ENCODE measurements around the gene TTC22.

TTC22 gene

GRCh38 chr1:54786778-54787177, 14.3 kb downstream of the TTC22 start:
- H3K4me3 ChIP-seq (ENCODE audit: low read depth, low read length) = no peak overlapping the region
- no peak for TF ChIP-seq CTCF (IDR thresholded peaks at IDR 0.05; ENCODE audit: insufficient read depth, low read length, missing control alignments)
- POLR2A ChIA-PET = no interaction called here
- CTCF ChIA-PET = no interaction called here
- DNase-seq (ENCODE audit: low read depth, low spot score) = no peak

- CTCF ChIA-PET = no interaction called here
- no peak overlapping the region for H3K4me3 ChIP-seq (ENCODE audit: low read depth, low read length)
- no peak for DNase-seq (ENCODE audit: low read depth, low spot score)
- POLR2A ChIA-PET = no interaction called here
- no peak for TF ChIP-seq CTCF (IDR thresholded peaks at IDR 0.05; ENCODE audit: insufficient read depth, low read length, missing control alignments)
Measured at GRCh38 chr1:54784066-54784465, 17.1 kb downstream of the TTC22 start.

- CTCF ChIA-PET = no interaction called here
- POLR2A ChIA-PET = interaction anchor here (0.8 kb wide), 1 partner anchor 15 kb away, joined by 3 read pairs; no protein-coding TSS in a partner anchor
- TF ChIP-seq CTCF (IDR thresholded peaks at IDR 0.05; ENCODE audit: insufficient read depth, low read length, missing control alignments) = no peak
- no peak for DNase-seq (ENCODE audit: low read depth, low spot score)
- H3K4me3 ChIP-seq (ENCODE audit: low read depth, low read length) = no peak overlapping the region
Measured at GRCh38 chr1:54782588-54782987, 18.5 kb downstream of the TTC22 start.

- H3K4me3 ChIP-seq (ENCODE audit: low read depth, low read length) = no peak overlapping the region
- DNase-seq (ENCODE audit: low read depth, low spot score) = no peak
- TF ChIP-seq CTCF (IDR thresholded peaks at IDR 0.05; ENCODE audit: insufficient read depth, low read length, missing control alignments) = no peak
- ChIA-PET POLR2A (no interaction called here), CTCF (no interaction called here)
Measured at GRCh38 chr1:54782156-54782555, 19.0 kb downstream of the TTC22 start.

- CTCF ChIA-PET = no interaction called here
- POLR2A ChIA-PET = no interaction called here
- DNase-seq (ENCODE audit: low read depth, low spot score) = no peak
- no peak overlapping the region for H3K4me3 ChIP-seq (ENCODE audit: low read depth, low read length)
- TF ChIP-seq CTCF (IDR thresholded peaks at IDR 0.05; ENCODE audit: insufficient read depth, low read length, missing control alignments) = no peak
Measured at GRCh38 chr1:54781023-54781723, 19.9 kb downstream of the TTC22 start.

GRCh38 chr1:54777431-54777830, 23.7 kb downstream of the TTC22 start:
- ChIA-PET POLR2A (no interaction called here), CTCF (interaction anchor here (1.2 to 1.5 kb wide), 2 partner anchors 12 to 32 kb away, joined by 3 to 4 read pairs; no protein-coding TSS in a partner anchor)
- H3K4me3 ChIP-seq (ENCODE audit: low read depth, low read length) = no peak overlapping the region
- no peak for DNase-seq (ENCODE audit: low read depth, low spot score)
- no peak for TF ChIP-seq CTCF (IDR thresholded peaks at IDR 0.05; ENCODE audit: insufficient read depth, low read length, missing control alignments)

Measured in AG04449 (cell line).